Measurements from ENCODE around the gene CDH22. TPM values are rescaled to one million over a fixed set of nuclear protein-coding genes. Genes with fewer than 3 reads are reported as not detected.

The CDH22 gene
- 0.41 TPM for total RNA-seq

- DNase-seq, result peak; percentile 59
Observed at GRCh38 chr20:46308258-46309157, at the start of gene CDH22. Gene CDH22, minus strand, starts transcription at chr20:46308498. Its CDS starts 57,204 bp downstream, at chr20:46251294.

GRCh38 chr20:46357030-46357514 is 48.8 kb upstream of the CDH22 start:
- DNase-seq, result peak; percentile 66

- DNase-seq, result no peak
Observed at GRCh38 chr20:46356195-46357029, 48.1 kb upstream of the CDH22 start.

GRCh38 chr20:46355778-46356177 is 47.5 kb upstream of the CDH22 start:
- peak; percentile 24 for DNase-seq

GRCh38 chr20:46354920-46355654 is 46.8 kb upstream of the CDH22 start:
- DNase-seq, result no peak

GRCh38 chr20:46354207-46354555 is 45.9 kb upstream of the CDH22 start:
- DNase-seq, result no peak

GRCh38 chr20:46353500-46354206 is 45.4 kb upstream of the CDH22 start:
- DNase-seq, result no peak

GRCh38 chr20:46352370-46352938 is 44.2 kb upstream of the CDH22 start:
- DNase-seq, result no peak

GRCh38 chr20:46351357-46352058 is 43.2 kb upstream of the CDH22 start:
- no peak for DNase-seq

GRCh38 chr20:46350986-46351267 is 42.6 kb upstream of the CDH22 start:
- no peak for DNase-seq

- DNase-seq, result no peak
Observed at GRCh38 chr20:46350201-46350985, 42.1 kb upstream of the CDH22 start.

- DNase-seq, result peak; percentile 38
Observed at GRCh38 chr20:46349742-46350056, 41.4 kb upstream of the CDH22 start.

GRCh38 chr20:46349035-46349741 is 40.9 kb upstream of the CDH22 start:
- DNase-seq, result peak; percentile 76

- DNase-seq, result peak; percentile 47
Observed at GRCh38 chr20:46347841-46348803, 39.8 kb upstream of the CDH22 start.

- no peak for DNase-seq
Observed at GRCh38 chr20:46346770-46347169, 38.5 kb upstream of the CDH22 start.

- DNase-seq, result no peak
Observed at GRCh38 chr20:46344488-46345162, 36.3 kb upstream of the CDH22 start.

- DNase-seq, result no peak
Observed at GRCh38 chr20:46343975-46344357, 35.7 kb upstream of the CDH22 start.

Measured in tongue (tissue), 2 donors.